ENCODE results near the gene TNRC18. TPM values are rescaled to one million over a fixed set of nuclear protein-coding genes. Genes with fewer than 3 reads are reported as not detected.
"Not testable (repeated sequence)": the region's sequence is repeated elsewhere in the genome, so short reads cannot be mapped to it uniquely, and the experiment has no call there.

TNRC18 gene
- total RNA-seq, 4 donors from 2014 or later: 112 to 325 (median 211) TPM

DNA sequence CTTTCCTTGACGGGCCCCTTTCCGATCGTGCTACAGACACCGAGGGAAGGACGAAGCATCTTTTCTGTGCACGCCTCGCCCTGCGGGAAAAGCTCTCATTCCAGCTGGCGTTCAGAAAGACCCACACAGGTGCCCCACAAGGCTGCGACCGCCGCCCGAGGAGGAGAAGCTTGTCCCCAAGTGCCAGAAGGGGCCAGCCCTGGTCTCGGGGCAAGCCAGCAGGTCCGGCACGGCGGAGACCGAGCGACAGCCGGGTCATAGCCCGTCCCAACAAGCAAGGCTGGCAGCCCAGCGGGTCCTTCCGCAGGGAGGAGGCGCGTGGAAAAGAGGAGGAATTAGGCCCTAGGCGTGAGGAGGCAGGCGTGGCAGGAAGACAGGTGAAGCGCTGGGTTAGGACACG lies 62.7 kb downstream of the TNRC18 start:
- TF ChIP-seq CTCF (IDR thresholded peaks at IDR 0.05) (no peak), POLR2A (IDR thresholded peaks at IDR 0.05) (no peak)
- Histone ChIP-seq H3K4me1 (no peaks in the 10 kb centered on the region), H3K27ac (no peak overlapping the region), H3K36me3 (peaks cover 0 to 76% (median 0%) of the 10 kb centered on the region in 3 donors), H3K4me3 (no peak overlapping the region), H3K27me3 (no peaks in the 10 kb centered on the region), H3K9me3 (no peaks in the 10 kb centered on the region)
- no peak for DNase-seq

DNA sequence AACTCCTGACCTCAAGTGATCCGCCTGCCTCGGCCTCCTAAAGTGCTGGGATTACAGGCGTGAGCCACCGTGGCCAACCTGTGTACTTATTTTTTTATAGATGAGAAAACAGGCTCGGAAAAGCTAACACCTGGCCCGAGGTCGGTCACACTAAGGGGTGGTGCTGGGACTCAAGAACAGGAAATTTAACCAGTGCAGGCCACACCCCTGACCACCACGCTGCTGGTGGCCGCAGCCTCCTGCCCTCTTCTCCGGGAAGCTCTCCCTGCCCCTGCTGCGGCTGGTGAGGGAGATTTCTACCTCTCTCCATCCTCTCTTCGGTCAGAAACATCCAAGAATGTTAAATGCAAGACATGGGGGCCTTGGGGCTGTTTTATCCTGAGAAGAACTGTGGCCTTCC lies 63.2 kb downstream of the TNRC18 start:
- H3K27ac ChIP-seq: no peak overlapping the region
- DNase-seq: no peak
- no peak overlapping the region for H3K4me3 ChIP-seq
- TF ChIP-seq POLR2A (IDR thresholded peaks at IDR 0.05): no peak
- no peak for TF ChIP-seq CTCF (IDR thresholded peaks at IDR 0.05)
- H3K36me3 ChIP-seq: peaks cover 0 to 80% (median 0%) of the 10 kb centered on the region in 3 donors
- no peaks in the 10 kb centered on the region for H3K27me3 ChIP-seq
- H3K9me3 ChIP-seq: no peaks in the 10 kb centered on the region
- H3K4me1 ChIP-seq: peaks cover 0 to 5% (median 0%) of the 10 kb centered on the region in 4 donors

GRCh38 chr7:5360021-5360420 lies 63.6 kb downstream of the TNRC18 start:
- H3K9me3 ChIP-seq, H3K4me1 ChIP-seq, H3K27ac ChIP-seq, DNase-seq, H3K4me3 ChIP-seq, H3K27me3 ChIP-seq: not testable (repeated sequence)
- H3K36me3 ChIP-seq: peaks cover 0 to 80% (median 0%) of the 10 kb centered on the region in 3 donors

- Histone ChIP-seq H3K36me3 (peaks cover 0 to 80% (median 0%) of the 10 kb centered on the region in 3 donors), H3K27me3 (no peaks in the 10 kb centered on the region), H3K27ac (no peak overlapping the region), H3K9me3 (no peaks in the 10 kb centered on the region), H3K4me1 (peaks cover 0 to 16% (median 0%) of the 10 kb centered on the region in 4 donors), H3K4me3 (no peak overlapping the region)
- TF ChIP-seq CTCF (IDR thresholded peaks at IDR 0.05): no peak
- TF ChIP-seq POLR2A (IDR thresholded peaks at IDR 0.05): no peak
- DNase-seq: no peak
Observed at GRCh38 chr7:5359344-5359743, 64.3 kb downstream of the TNRC18 start.

DNA sequence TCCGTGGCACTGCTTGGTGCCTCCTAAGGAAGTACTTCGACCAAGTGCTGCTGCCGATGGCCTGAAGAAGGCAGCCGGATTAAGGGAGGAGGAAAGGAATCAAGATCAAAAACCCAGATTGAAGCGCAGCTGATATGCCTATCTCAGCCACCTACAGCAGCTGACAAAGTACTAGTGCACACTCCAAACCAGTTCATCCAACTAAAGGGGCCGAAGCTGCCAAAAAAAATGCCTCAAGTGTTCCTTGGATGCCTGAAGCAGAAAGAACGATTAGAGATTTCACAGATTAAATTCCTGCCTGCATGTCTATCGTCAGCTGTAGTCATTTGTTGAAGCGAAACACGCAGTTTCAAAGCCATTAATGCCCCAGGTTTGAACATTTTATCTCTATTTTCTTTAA lies 65.7 kb downstream of the TNRC18 start:
- peaks cover 0 to 30% (median 0%) of the 10 kb centered on the region in 4 donors for H3K4me1 ChIP-seq
- DNase-seq: no peak
- H3K4me3 ChIP-seq: no peak overlapping the region
- H3K9me3 ChIP-seq: no peaks in the 10 kb centered on the region
- no peak overlapping the region for H3K27ac ChIP-seq
- TF ChIP-seq POLR2A (IDR thresholded peaks at IDR 0.05): no peak
- TF ChIP-seq CTCF (IDR thresholded peaks at IDR 0.05): no peak
- no peaks in the 10 kb centered on the region for H3K27me3 ChIP-seq
- peaks cover 0 to 76% (median 0%) of the 10 kb centered on the region in 3 donors for H3K36me3 ChIP-seq

DNA sequence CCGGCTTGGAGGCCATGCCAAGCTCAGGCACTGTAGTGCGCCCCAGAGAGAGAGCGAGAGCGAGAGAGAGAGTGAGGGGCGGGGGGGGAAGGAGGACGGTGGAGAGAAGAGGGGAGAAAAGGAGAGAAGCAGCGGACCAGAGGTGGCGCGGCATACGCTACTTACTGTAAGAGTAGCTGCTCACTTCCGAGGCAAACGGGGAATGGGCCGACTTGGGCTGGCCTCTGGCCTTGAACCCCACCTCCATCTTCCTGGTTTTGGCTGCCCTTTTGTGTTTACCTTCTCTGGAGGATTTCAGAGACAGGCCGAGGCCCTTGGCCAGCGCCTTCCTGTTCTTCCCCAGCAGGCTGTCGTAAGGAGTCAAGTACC lies 66.9 kb downstream of the TNRC18 start:
- Histone ChIP-seq H3K4me3 (no peak overlapping the region), H3K9me3 (no peaks in the 10 kb centered on the region), H3K27me3 (no peaks in the 10 kb centered on the region), H3K4me1 (peaks cover 0 to 31% (median 0%) of the 10 kb centered on the region in 4 donors), H3K36me3 (peaks cover 0 to 76% (median 0%) of the 10 kb centered on the region in 3 donors), H3K27ac (no peak overlapping the region)
- DNase-seq: no peak
- TF ChIP-seq POLR2A (IDR thresholded peaks at IDR 0.05) (no peak), CTCF (IDR thresholded peaks at IDR 0.05) (no peak)

Data from Peyer's patch (tissue), 4 donors.